Parathyroid adenoma (tissue), 2 donors: ENCODE measurements around the gene FXYD5.

Experiments used
- H2AFZ ChIP-seq: fragments of 300-600 bp; sonication (generic); one replicate; pipeline ENCODE4 v1.7.0; 2017; ENCODE audit warnings: antibody characterized with exemption, mild to moderate bottlenecking
- H3K27ac ChIP-seq: fragments of 300-600 bp; sonication (generic); one replicate; pipeline ENCODE4 v1.7.0; 2017
- H3K27me3 ChIP-seq: fragments of 300-600 bp; sonication (generic); one replicate; pipeline ENCODE4 v1.7.0; 2017; ENCODE audit warnings: low read length; ENCODE audit not compliant: control insufficient read depth, insufficient read depth
- H3K36me3 ChIP-seq: fragments of 300-600 bp; sonication (generic); one replicate; pipeline ENCODE4 v1.7.0; 2017; ENCODE audit warnings: low read length; ENCODE audit not compliant: control insufficient read depth, insufficient read depth
- H3K4me1 ChIP-seq: fragments of 300-600 bp; sonication (generic); one replicate; pipeline ENCODE4 v1.7.0; 2017; ENCODE audit warnings: control low read depth
- H3K4me2 ChIP-seq: fragments of 300-600 bp; sonication (generic); one replicate; pipeline ENCODE4 v1.7.0; 2017; ENCODE audit warnings: low read length
- H3K4me3 ChIP-seq: fragments of 300-600 bp; sonication (generic); one replicate; pipeline ENCODE4 v1.7.0; 2017; ENCODE audit warnings: low read depth, low read length
- H3K79me2 ChIP-seq: fragments of 300-600 bp; sonication (generic); one replicate; pipeline ENCODE4 v1.7.0; 2017; ENCODE audit warnings: control low read depth
- H3K9ac ChIP-seq: fragments of 300-600 bp; sonication (generic); one replicate; pipeline ENCODE4 v1.7.0; 2017; ENCODE audit warnings: mild to moderate bottlenecking
- H3K9me3 ChIP-seq: fragments of 300-600 bp; sonication (generic); one replicate; pipeline ENCODE4 v1.7.0; 2017; ENCODE audit warnings: low read length; ENCODE audit not compliant: control insufficient read depth
- CTCF ChIP-seq: fragments of 300-600 bp; sonication (generic); IDR thresholded peaks from one replicate; pipeline ENCODE4 v1.7.0; 2017; ENCODE audit warnings: antibody characterized with exemption, mild to moderate bottlenecking
- donor health status: primary hyperparathyroidism.

FXYD5 gene

GRCh38 chr19:35154525-35155406 lies at the start of gene FXYD5:
FXYD5 (plus strand) TSS chr19:35154735; CDS start chr19:35155551, 816 bp downstream.
- Histone ChIP-seq H3K79me2 (no peaks in the 10 kb centered on the region), H2AFZ (peak within 1 kb of the TSS; percentile 72), H3K36me3 (no peaks in the 10 kb centered on the region), H3K27ac (peak within 1 kb of the TSS; percentile 22), H3K9me3 (no peaks in the 10 kb centered on the region), H3K4me2 (peak within 1 kb of the TSS; percentile 70), H3K9ac (no peak within 1 kb of the TSS), H3K4me3 (peak within 1 kb of the TSS; percentile 62), H3K27me3 (peaks cover 3% of the 10 kb centered on the region), H3K4me1 (peaks cover 4% of the 10 kb centered on the region)
- no peak for TF ChIP-seq CTCF

GRCh38 chr19:35105047-35105410 lies 49.5 kb upstream of the FXYD5 start:
- Histone ChIP-seq H3K36me3 (no peaks in the 10 kb centered on the region), H3K27me3 (no peaks in the 10 kb centered on the region), H3K9me3 (no peaks in the 10 kb centered on the region), H3K4me3 (no peak overlapping the region), H3K4me2 (no peak overlapping the region), H3K27ac (no peak overlapping the region), H3K9ac (no peak overlapping the region), H3K79me2 (no peaks in the 10 kb centered on the region), H3K4me1 (no peaks in the 10 kb centered on the region), H2AFZ (no peak overlapping the region)
- TF ChIP-seq CTCF: no peak

- no peak overlapping the region for H2AFZ ChIP-seq
- H3K4me1 ChIP-seq: no peaks in the 10 kb centered on the region
- TF ChIP-seq CTCF: no peak
- no peaks in the 10 kb centered on the region for H3K9me3 ChIP-seq
- no peak overlapping the region for H3K27ac ChIP-seq
- H3K27me3 ChIP-seq: no peaks in the 10 kb centered on the region
- H3K36me3 ChIP-seq: no peaks in the 10 kb centered on the region
- H3K79me2 ChIP-seq: no peaks in the 10 kb centered on the region
- no peak overlapping the region for H3K4me2 ChIP-seq
- H3K4me3 ChIP-seq: no peak overlapping the region
- no peak overlapping the region for H3K9ac ChIP-seq
These were observed 48.9 kb upstream of the FXYD5 start for GRCh38 chr19:35105411-35106290.

- Histone ChIP-seq H3K79me2 (no peaks in the 10 kb centered on the region), H3K9me3 (no peaks in the 10 kb centered on the region), H3K36me3 (no peaks in the 10 kb centered on the region), H3K27ac (no peak overlapping the region), H2AFZ (no peak overlapping the region), H3K4me1 (no peaks in the 10 kb centered on the region), H3K9ac (no peak overlapping the region), H3K27me3 (no peaks in the 10 kb centered on the region), H3K4me2 (no peak overlapping the region), H3K4me3 (no peak overlapping the region)
- TF ChIP-seq CTCF: no peak
These were observed 48.3 kb upstream of the FXYD5 start for GRCh38 chr19:35106291-35106583.
